K562 (cell line): ENCODE data around the gene MYOZ1. TPM values are rescaled to one million over a fixed set of nuclear protein-coding genes. Genes with fewer than 3 reads are reported as not detected.

Experiments
- IRF2 ChIP-seq: sonication (generic); formaldehyde crosslinking; IDR thresholded peaks from 2 replicates; pipeline ENCODE4 v1.8.1; 2022; ENCODE audit warnings: mild to moderate bottlenecking, missing genetic modification reagents
- MAFG ChIP-seq: fragments of 450-650 bp; conservative IDR thresholded peaks from 2 replicates; pipeline ENCODE4 v1.6.1; 2016; ENCODE audit warnings: missing genetic modification characterization, missing compliant biosample characterization
- MCM3 ChIP-seq: fragments of 450-650 bp; IDR thresholded peaks from 2 replicates; pipeline ENCODE4 v1.6.1; 2016
- PHB2 ChIP-seq: fragments of 450-650 bp; IDR thresholded peaks from 2 replicates; pipeline ENCODE4 v1.6.1; 2017; ENCODE audit warnings: low read depth
- RAD51 ChIP-seq: fragments of 450-650 bp; IDR thresholded peaks from 2 replicates; pipeline ENCODE4 v1.7.1; 2016; ENCODE audit warnings: low read depth, mild to moderate bottlenecking, borderline replicate concordance
- SMARCC2 ChIP-seq: fragments of 450-650 bp; IDR thresholded peaks from 2 replicates; pipeline ENCODE4 v1.6.1; 2017; ENCODE audit warnings: antibody characterized with exemption, moderate library complexity, mild to moderate bottlenecking, low read depth
- ZC3H11A ChIP-seq: IDR thresholded peaks from 2 replicates; pipeline ENCODE4 v1.6.1; 2012; ENCODE audit warnings: low read depth, low read length, improper control_type of control experiment
- ZNF175 ChIP-seq: fragments of 200-800 bp; sonication (Bioruptor generic); IDR thresholded peaks from 2 replicates; pipeline ENCODE4 v1.6.1; 2016; ENCODE audit warnings: low read depth, mild to moderate bottlenecking, missing genetic modification characterization, missing compliant biosample characterization
- ZNF589 ChIP-seq: fragments of 200-800 bp; sonication (Bioruptor generic); IDR thresholded peaks from 2 replicates; pipeline ENCODE4 v1.6.1; 2016; ENCODE audit warnings: low read depth, missing genetic modification characterization, missing compliant biosample characterization
- ZNF644 ChIP-seq: fragments of 200-800 bp; sonication (Bioruptor generic); IDR thresholded peaks from 2 replicates; pipeline ENCODE4 v1.6.1; 2016; ENCODE audit warnings: low read depth, missing genetic modification characterization, missing compliant biosample characterization
- ZNF75A ChIP-seq: fragments of 450-650 bp; formaldehyde crosslinking; IDR thresholded peaks from 2 replicates; pipeline ENCODE4 v1.4.0; 2020; ENCODE audit warnings: mild to moderate bottlenecking
- polyA plus RNA-seq, 8 experiments: library from polyadenylated mRNA; depleted of rRNA in 4 of 8; stranded (reverse) in 5 of 8; unstranded in 3 of 8; fragments of >200 nt; fragmentation: Nextera tagmentation in 2 of 8; fragmentation: Illumina TruSeq in 1 of 8; extraction: Ambion mirVana in 2 of 8; extraction: Trizol in 1 of 8; gene quantifications; 2 replicates each; pipeline versions ENCODE4 v1.2.1 to v1.2.3, GENCODE V29; 2011 to 2014; ENCODE audit warnings: inconsistent platforms in 1 of 8, missing spikeins in 1 of 8
- total RNA-seq, 7 experiments: library from RNA; depleted of rRNA in 6 of 7; stranded (reverse); fragments of >200 nt in 6 of 7; fragmentation: Illumina TruSeq in 2 of 7; extraction: Trizol in 2 of 7; gene quantifications; 2 replicates each; pipeline versions ENCODE4 v1.2.1 to v1.2.3, GENCODE V29; 2011 to 2021; ENCODE audit warnings: low replicate concordance in 1 of 7
- TF ChIP-seq, protein P1 (sequence below): IDR thresholded peaks from 3 replicates; pipeline ENCODE4 v1.6.1; 2011; ENCODE audit warnings: borderline replicate concordance, mild to moderate bottlenecking, moderate library complexity; ENCODE audit not compliant: insufficient read length; ENCODE audit errors: extremely low read depth
- TF ChIP-seq, protein P2 (sequence below): fragments of 250-450 bp; sonication (Bioruptor Pico); IDR thresholded peaks from 2 replicates; pipeline ENCODE4 v1.5.0; 2020; ENCODE audit warnings: mild to moderate bottlenecking
- TF ChIP-seq, protein P3 (sequence below), 3 experiments: IDR thresholded peaks in 2 of 3; conservative IDR thresholded peaks in 1 of 3; 2 replicates each; pipeline ENCODE4 v1.5.1; 2011 to 2012; ENCODE audit warnings: low read length in 3 of 3, mild to moderate bottlenecking in 3 of 3, control low read depth in 2 of 3, improper control_type of control experiment in 1 of 3, inconsistent platforms in 1 of 3, low read depth in 1 of 3, mixed read lengths in 1 of 3, moderate library complexity in 1 of 3; ENCODE audit not compliant: insufficient read depth in 2 of 3
- TF ChIP-seq, protein P4 (sequence below): fragments of 200-800 bp; sonication (Bioruptor generic); IDR thresholded peaks from 2 replicates; pipeline ENCODE4 v1.6.1; 2017; ENCODE audit warnings: missing genetic modification characterization, missing compliant biosample characterization
- TF ChIP-seq, protein P5 (sequence below), 2 experiments: IDR thresholded peaks; 2 replicates each; pipeline ENCODE4 v1.6.1; 2012; ENCODE audit warnings: improper control_type of control experiment in 2 of 2, low read depth in 2 of 2, low read length in 2 of 2, borderline replicate concordance in 1 of 2

The MYOZ1 gene
- total and polyA plus RNA-seq, 9 of the 15 experiments (the other 6 are each of a cell fraction or from before 2014, with no cell fraction given): 0.03 to 0.18 (median 0.07) TPM; not detected in 5

DNA sequence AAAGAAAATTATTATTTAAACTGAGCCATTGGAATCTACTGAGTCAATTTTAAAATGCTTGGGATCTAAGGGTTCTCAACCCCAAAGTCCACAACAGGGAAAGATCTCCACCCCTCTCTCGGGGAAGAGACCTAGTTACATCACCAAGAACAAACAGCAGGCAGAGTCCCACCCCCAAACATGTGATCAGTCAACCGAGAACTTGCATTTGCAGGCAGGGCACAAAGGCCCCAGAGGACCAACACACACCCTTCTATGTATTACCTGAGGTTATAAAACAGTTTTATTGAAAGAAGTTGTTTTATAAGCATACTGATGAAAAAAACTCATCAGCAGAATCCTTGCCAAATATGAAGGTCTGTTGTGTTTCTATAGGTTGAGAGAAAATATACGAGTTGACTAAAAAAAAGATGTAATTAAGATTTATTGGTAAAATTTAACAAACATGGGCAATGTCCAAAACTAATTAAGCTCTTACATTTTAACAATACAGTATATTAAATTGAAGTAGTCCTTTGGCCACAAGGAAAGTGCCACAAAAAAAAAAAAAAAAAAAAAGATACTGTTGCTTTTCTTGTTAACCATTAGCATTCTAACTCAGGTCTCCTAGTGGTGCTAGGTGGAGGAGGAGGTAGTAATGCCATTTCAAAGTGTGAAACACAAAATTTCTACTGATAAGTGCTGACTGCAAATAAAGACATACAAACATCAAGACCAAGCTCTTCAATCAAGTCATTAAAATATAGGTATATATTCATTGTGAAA is 49.2 kb downstream of the MYOZ1 start (continued):
- peak; percentile 49; the same call in 1 of the 2 replicates for TF ChIP-seq ZNF175
- TF ChIP-seq ZNF644 (tag): 0 out of 2 replicates have a peak, but pooled peaks have one; percentile 60
- TF ChIP-seq IRF2 (CRISPR knock-in tag): no peak
- no peak for TF ChIP-seq MAFG (tag)
- no peak for TF ChIP-seq ZC3H11A
- no peak for TF ChIP-seq ZNF75A (CRISPR knock-in tag)
- no peak for TF ChIP-seq MCM3
- TF ChIP-seq ZNF589 (CRISPR knock-in tag): 0 out of 2 replicates have a peak, but pooled peaks have one; percentile 49
- no peak for TF ChIP-seq SMARCC2
- TF ChIP-seq, protein P1, sequence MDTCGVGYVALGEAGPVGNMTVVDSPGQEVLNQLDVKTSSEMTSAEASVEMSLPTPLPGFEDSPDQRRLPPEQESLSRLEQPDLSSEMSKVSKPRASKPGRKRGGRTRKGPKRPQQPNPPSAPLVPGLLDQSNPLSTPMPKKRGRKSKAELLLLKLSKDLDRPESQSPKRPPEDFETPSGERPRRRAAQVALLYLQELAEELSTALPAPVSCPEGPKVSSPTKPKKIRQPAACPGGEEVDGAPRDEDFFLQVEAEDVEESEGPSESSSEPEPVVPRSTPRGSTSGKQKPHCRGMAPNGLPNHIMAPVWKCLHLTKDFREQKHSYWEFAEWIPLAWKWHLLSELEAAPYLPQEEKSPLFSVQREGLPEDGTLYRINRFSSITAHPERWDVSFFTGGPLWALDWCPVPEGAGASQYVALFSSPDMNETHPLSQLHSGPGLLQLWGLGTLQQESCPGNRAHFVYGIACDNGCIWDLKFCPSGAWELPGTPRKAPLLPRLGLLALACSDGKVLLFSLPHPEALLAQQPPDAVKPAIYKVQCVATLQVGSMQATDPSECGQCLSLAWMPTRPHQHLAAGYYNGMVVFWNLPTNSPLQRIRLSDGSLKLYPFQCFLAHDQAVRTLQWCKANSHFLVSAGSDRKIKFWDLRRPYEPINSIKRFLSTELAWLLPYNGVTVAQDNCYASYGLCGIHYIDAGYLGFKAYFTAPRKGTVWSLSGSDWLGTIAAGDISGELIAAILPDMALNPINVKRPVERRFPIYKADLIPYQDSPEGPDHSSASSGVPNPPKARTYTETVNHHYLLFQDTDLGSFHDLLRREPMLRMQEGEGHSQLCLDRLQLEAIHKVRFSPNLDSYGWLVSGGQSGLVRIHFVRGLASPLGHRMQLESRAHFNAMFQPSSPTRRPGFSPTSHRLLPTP: no peak
- TF ChIP-seq RAD51: peak; percentile 73
- TF ChIP-seq, protein P2, sequence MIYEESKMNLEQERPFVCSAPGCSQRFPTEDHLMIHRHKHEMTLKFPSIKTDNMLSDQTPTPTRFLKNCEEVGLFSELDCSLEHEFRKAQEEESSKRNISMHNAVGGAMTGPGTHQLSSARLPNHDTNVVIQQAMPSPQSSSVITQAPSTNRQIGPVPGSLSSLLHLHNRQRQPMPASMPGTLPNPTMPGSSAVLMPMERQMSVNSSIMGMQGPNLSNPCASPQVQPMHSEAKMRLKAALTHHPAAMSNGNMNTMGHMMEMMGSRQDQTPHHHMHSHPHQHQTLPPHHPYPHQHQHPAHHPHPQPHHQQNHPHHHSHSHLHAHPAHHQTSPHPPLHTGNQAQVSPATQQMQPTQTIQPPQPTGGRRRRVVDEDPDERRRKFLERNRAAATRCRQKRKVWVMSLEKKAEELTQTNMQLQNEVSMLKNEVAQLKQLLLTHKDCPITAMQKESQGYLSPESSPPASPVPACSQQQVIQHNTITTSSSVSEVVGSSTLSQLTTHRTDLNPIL (CRISPR knock-in tag): no peak
- TF ChIP-seq, protein P3, sequence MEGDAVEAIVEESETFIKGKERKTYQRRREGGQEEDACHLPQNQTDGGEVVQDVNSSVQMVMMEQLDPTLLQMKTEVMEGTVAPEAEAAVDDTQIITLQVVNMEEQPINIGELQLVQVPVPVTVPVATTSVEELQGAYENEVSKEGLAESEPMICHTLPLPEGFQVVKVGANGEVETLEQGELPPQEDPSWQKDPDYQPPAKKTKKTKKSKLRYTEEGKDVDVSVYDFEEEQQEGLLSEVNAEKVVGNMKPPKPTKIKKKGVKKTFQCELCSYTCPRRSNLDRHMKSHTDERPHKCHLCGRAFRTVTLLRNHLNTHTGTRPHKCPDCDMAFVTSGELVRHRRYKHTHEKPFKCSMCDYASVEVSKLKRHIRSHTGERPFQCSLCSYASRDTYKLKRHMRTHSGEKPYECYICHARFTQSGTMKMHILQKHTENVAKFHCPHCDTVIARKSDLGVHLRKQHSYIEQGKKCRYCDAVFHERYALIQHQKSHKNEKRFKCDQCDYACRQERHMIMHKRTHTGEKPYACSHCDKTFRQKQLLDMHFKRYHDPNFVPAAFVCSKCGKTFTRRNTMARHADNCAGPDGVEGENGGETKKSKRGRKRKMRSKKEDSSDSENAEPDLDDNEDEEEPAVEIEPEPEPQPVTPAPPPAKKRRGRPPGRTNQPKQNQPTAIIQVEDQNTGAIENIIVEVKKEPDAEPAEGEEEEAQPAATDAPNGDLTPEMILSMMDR (IDR thresholded peaks at IDR 0.05 in 2 of 3, conservative IDR thresholded peaks at IDR 0.05 in 1 of 3; ENCODE audit: insufficient read depth in 2 of 3, low read depth in 1 of 3, low read length in 3 of 3): no peak
- TF ChIP-seq, protein P4, sequence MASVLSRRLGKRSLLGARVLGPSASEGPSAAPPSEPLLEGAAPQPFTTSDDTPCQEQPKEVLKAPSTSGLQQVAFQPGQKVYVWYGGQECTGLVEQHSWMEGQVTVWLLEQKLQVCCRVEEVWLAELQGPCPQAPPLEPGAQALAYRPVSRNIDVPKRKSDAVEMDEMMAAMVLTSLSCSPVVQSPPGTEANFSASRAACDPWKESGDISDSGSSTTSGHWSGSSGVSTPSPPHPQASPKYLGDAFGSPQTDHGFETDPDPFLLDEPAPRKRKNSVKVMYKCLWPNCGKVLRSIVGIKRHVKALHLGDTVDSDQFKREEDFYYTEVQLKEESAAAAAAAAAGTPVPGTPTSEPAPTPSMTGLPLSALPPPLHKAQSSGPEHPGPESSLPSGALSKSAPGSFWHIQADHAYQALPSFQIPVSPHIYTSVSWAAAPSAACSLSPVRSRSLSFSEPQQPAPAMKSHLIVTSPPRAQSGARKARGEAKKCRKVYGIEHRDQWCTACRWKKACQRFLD (CRISPR knock-in tag): 0 out of 2 replicates have a peak, but pooled peaks have one; percentile 16
- TF ChIP-seq, protein P5, sequence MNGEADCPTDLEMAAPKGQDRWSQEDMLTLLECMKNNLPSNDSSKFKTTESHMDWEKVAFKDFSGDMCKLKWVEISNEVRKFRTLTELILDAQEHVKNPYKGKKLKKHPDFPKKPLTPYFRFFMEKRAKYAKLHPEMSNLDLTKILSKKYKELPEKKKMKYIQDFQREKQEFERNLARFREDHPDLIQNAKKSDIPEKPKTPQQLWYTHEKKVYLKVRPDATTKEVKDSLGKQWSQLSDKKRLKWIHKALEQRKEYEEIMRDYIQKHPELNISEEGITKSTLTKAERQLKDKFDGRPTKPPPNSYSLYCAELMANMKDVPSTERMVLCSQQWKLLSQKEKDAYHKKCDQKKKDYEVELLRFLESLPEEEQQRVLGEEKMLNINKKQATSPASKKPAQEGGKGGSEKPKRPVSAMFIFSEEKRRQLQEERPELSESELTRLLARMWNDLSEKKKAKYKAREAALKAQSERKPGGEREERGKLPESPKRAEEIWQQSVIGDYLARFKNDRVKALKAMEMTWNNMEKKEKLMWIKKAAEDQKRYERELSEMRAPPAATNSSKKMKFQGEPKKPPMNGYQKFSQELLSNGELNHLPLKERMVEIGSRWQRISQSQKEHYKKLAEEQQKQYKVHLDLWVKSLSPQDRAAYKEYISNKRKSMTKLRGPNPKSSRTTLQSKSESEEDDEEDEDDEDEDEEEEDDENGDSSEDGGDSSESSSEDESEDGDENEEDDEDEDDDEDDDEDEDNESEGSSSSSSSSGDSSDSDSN (IDR thresholded peaks at IDR 0.05; ENCODE audit: borderline replicate concordance in 1 of 2, low read depth in 2 of 2, low read length in 2 of 2): no peak
- TF ChIP-seq PHB2: no peak
